ENCODE results near the gene ZFAND3. TPM values are rescaled to one million over a fixed set of nuclear protein-coding genes. Genes with fewer than 3 reads are reported as not detected.

The ZFAND3 gene
- total RNA-seq, 1 experiment from 2014 or later, result 47.2 TPM

GRCh38 chr6:38166411-38167240 is 347.1 kb downstream of the ZFAND3 start:
- no peak overlapping the region for H3K9ac ChIP-seq (ENCODE audit: low read length)
- no peaks in the 10 kb centered on the region for H3K9me2 ChIP-seq (ENCODE audit: insufficient read depth)
- BruUV-seq (replicated peaks), result no TSS peak
- DNase-seq (ENCODE audit: low read depth, low spot score) (no peak), ATAC-seq (no peak)
- H3K4me3 ChIP-seq (replicated peaks in 1 of 2; ENCODE audit: low read depth in 1 of 2, low read length in 2 of 2), result no peak overlapping the region
- H3K27me3 ChIP-seq (ENCODE audit: insufficient read depth, low read length), result no peaks in the 10 kb centered on the region
- no peak overlapping the region for H3K4me2 ChIP-seq (ENCODE audit: low read length)
- TF ChIP-seq SP1 (IDR thresholded peaks at IDR 0.05; ENCODE audit: low read depth), result no peak
- TF ChIP-seq CTCF (IDR thresholded peaks at IDR 0.05 in 2 of 3, conservative IDR thresholded peaks at IDR 0.05 in 1 of 3; ENCODE audit: borderline replicate concordance in 1 of 3, insufficient read depth in 1 of 3, low read depth in 2 of 3, low read length in 2 of 3), result no peak
- TF ChIP-seq CEBPB (IDR thresholded peaks at IDR 0.05; ENCODE audit: low read depth), result no peak
- TF ChIP-seq TCF7L2 (IDR thresholded peaks at IDR 0.05; ENCODE audit: borderline replicate concordance, extremely low read depth, insufficient read depth, insufficient read length), result no peak
- no peak for TF ChIP-seq CBX3 (IDR thresholded peaks at IDR 0.05; ENCODE audit: low read depth)
- no peak for TF ChIP-seq ZFX (IDR thresholded peaks at IDR 0.05)
- no peaks in the 10 kb centered on the region for H3K9me3 ChIP-seq (ENCODE audit: control insufficient read depth in 1 of 2, insufficient read depth in 1 of 2, low read depth in 1 of 2, low read length in 2 of 2)
- CTCF ChIA-PET, result no interaction called here
- H3K27ac ChIP-seq (ENCODE audit: low read depth, low read length), result no peak overlapping the region
- no peaks in the 10 kb centered on the region for H3K4me1 ChIP-seq (ENCODE audit: control insufficient read depth in 1 of 2, insufficient read depth in 2 of 2, low read length in 2 of 2)
- no peaks in the 10 kb centered on the region for H3K79me2 ChIP-seq (ENCODE audit: insufficient read depth, low read length)
- H3K36me3 ChIP-seq (ENCODE audit: control insufficient read depth in 1 of 2, insufficient read depth in 2 of 2, low read length in 2 of 2), result no peaks in the 10 kb centered on the region
- H2AFZ ChIP-seq (ENCODE audit: low read depth, low read length, poor library complexity, severe bottlenecking), result no peak overlapping the region
- RAD21 ChIA-PET (ENCODE audit: low non-redundant PET in 1 of 2, low total read pairs in 2 of 2, uncharacterized antibody in 2 of 2, unreplicated experiment in 2 of 2), result no interaction called here
- intact Hi-C loops (cut with micrococcal nuclease), result no loop called here
- H4K20me1 ChIP-seq (ENCODE audit: insufficient read depth), result no peaks in the 10 kb centered on the region
- POLR2A ChIA-PET, result no interaction called here

- no peaks in the 10 kb centered on the region for H3K9me2 ChIP-seq (ENCODE audit: insufficient read depth)
- intact Hi-C loops (cut with micrococcal nuclease), result no loop called here
- H2AFZ ChIP-seq (ENCODE audit: low read depth, low read length, poor library complexity, severe bottlenecking), result no peak overlapping the region
- H3K4me1 ChIP-seq (ENCODE audit: control insufficient read depth in 1 of 2, insufficient read depth in 2 of 2, low read length in 2 of 2), result no peaks in the 10 kb centered on the region
- no TSS peak for BruUV-seq (replicated peaks)
- DNase-seq (ENCODE audit: low read depth, low spot score) (no peak), ATAC-seq (no peak)
- no peaks in the 10 kb centered on the region for H4K20me1 ChIP-seq (ENCODE audit: insufficient read depth)
- no peak overlapping the region for H3K4me3 ChIP-seq (replicated peaks in 1 of 2; ENCODE audit: low read depth in 1 of 2, low read length in 2 of 2)
- ChIA-PET CTCF (no interaction called here), RAD21 (ENCODE audit: low non-redundant PET in 1 of 2, low total read pairs in 2 of 2, uncharacterized antibody in 2 of 2, unreplicated experiment in 2 of 2) (no interaction called here), POLR2A (no interaction called here)
- H3K36me3 ChIP-seq (ENCODE audit: control insufficient read depth in 1 of 2, insufficient read depth in 2 of 2, low read length in 2 of 2), result no peaks in the 10 kb centered on the region
- no peak overlapping the region for H3K9ac ChIP-seq (ENCODE audit: low read length)
- no peak overlapping the region for H3K27ac ChIP-seq (ENCODE audit: low read depth, low read length)
- H3K9me3 ChIP-seq (ENCODE audit: control insufficient read depth in 1 of 2, insufficient read depth in 1 of 2, low read depth in 1 of 2, low read length in 2 of 2), result no peaks in the 10 kb centered on the region
- no peaks in the 10 kb centered on the region for H3K79me2 ChIP-seq (ENCODE audit: insufficient read depth, low read length)
- no peaks in the 10 kb centered on the region for H3K27me3 ChIP-seq (ENCODE audit: insufficient read depth, low read length)
- TF ChIP-seq TCF7L2 (IDR thresholded peaks at IDR 0.05; ENCODE audit: borderline replicate concordance, extremely low read depth, insufficient read depth, insufficient read length), result no peak
- no peak for TF ChIP-seq CTCF (IDR thresholded peaks at IDR 0.05 in 2 of 3, conservative IDR thresholded peaks at IDR 0.05 in 1 of 3; ENCODE audit: borderline replicate concordance in 1 of 3, insufficient read depth in 1 of 3, low read depth in 2 of 3, low read length in 2 of 3)
- TF ChIP-seq YY1 (IDR thresholded peaks at IDR 0.05; ENCODE audit: extremely low read depth, insufficient replicate concordance, low read depth, low read length), result no peak
- TF ChIP-seq SIN3A (IDR thresholded peaks at IDR 0.05; ENCODE audit: low read depth), result no peak
- TF ChIP-seq CBX3 (IDR thresholded peaks at IDR 0.05; ENCODE audit: low read depth), result no peak
- no peak for TF ChIP-seq ZFX (IDR thresholded peaks at IDR 0.05)
- no peak for TF ChIP-seq SRF (IDR thresholded peaks at IDR 0.05; ENCODE audit: low read depth)
- TF ChIP-seq EZH2 (IDR thresholded peaks at IDR 0.05), result no peak
- no peak for TF ChIP-seq POLR2AphosphoS5 (IDR thresholded peaks at IDR 0.05; ENCODE audit: low read depth, low read length)
- H3K4me2 ChIP-seq (ENCODE audit: low read length), result no peak overlapping the region
These were observed 348.1 kb downstream of the ZFAND3 start for GRCh38 chr6:38167598-38167997.
